ENCODE results near the gene PFN1. TPM values are rescaled to one million over a fixed set of nuclear protein-coding genes. Genes with fewer than 3 reads are reported as not detected.

The PFN1 gene
- total RNA-seq, 3 donors from 2014 or later (not counting 1 experiment from before 2014, with no cell fraction given), result 1,278 to 1,379 (median 1,308) TPM

DNA sequence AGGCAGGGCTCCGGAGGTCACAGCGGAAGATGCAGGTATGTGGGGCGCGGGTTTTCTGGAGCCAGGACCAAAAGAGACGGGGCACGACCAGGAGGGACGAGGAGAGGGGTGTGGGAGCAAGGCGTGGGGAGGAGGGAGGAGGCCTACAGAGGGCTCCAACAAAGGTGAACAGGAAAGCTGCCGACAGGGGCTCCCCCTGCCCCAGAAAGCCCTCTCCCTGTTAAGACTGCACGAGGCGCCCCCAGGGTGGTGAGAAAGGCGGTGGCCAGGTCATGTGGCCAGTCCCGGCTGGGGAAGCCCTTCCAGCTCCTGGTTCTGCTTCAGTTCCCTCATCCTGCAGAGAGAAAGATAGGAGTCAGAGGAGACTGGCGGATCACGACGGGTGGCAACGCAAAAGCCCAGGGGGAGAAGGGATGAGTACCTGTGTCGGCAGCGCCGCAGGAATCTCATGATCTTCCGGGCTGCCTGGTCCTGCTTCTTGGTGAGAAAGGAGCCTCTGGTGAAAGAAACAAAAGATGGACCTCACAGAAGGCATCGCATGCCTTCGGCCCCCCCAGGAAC, 20.2 kb upstream of the PFN1 start:
- no peaks in the 10 kb centered on the region for H3K27me3 Mint-ChIP-seq (ENCODE audit: low read depth in 2 of 2)
- peak overlapping the region; percentile 42 for H3K4me3 Mint-ChIP-seq

DNA sequence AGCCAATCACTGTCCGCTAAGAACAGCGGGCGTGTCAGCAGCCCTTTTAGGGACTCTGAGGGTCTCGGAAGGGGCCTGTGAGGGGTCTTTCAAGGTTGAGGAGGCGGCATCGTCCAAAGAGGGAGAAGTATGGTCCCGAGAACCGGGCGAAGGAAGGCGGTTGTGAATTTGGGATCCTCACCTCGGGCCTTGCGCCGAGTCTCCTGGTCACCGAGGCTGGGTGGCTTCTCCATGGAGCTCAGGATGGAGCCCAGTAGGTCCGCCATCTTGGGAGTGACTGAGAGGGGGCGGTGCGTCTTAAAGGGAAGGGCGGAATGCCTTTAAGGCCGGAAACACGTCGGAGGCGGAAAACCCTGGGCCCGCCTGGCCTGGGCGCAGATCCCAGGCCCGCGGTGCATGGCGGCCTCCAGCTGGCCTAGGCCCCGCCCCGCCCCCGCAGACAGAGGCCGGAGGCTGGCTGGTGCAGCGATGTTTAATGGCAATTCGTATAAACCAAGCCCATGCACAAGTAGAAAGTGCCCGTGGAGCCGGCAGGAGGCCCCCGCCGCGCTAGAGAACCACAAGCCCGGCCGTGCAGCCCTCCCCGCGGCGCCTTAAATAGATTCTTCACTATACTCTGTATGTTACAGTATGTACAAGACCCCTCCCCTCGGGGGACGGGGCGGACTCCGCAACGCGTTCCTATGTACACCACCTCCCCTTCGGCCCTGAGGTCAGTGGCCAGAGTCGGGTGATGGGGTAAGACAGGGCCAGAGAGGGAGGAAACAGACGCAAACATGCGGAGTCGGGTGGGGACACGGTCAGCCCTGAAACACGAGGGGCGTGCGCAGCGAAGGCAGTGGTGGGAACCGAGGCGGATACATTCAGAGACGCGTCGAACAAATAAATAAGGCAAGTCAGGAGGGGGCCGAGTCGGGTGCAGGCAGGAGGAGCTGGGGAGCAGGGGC, 19.5 kb upstream of the PFN1 start, which contains the start of gene SPAG7:
Gene SPAG7 (minus strand): TSS at position 279 of the 947 bp plus-strand sequence. CDS start 13 bp downstream, at position 266.
- no peaks in the 10 kb centered on the region for H3K36me3 Mint-ChIP-seq
- intact Hi-C loops (cut with micrococcal nuclease), result loop anchor here (1.0 to 2.0 kb wide), 3 partner anchors 20 to 65 kb away; partner anchors contain the start of genes CHRNE, PFN1, RNF167 and SLC25A11
- Histone ChIP-seq H3K4me3 (ENCODE audit: low read length) (peak within 1 kb of the TSS; percentile 89), H3K27ac (ENCODE audit: low read length) (peak within 1 kb of the TSS; percentile 86), H3K4me1 (ENCODE audit: control insufficient read depth, insufficient read depth, low read length) (peaks cover 32% of the 10 kb centered on the region), H3K9me3 (ENCODE audit: control insufficient read depth, insufficient read depth, low read length) (no peaks in the 10 kb centered on the region), H3K27me3 (ENCODE audit: control insufficient read depth, insufficient read depth, low read length) (no peaks in the 10 kb centered on the region), H3K36me3 (ENCODE audit: control insufficient read depth, insufficient read depth, low read length) (peaks cover 18% of the 10 kb centered on the region)
- ATAC-seq (peak; percentile 74 to 90 (median 75)), DNase-seq (peak; percentile 93 to 98)
- TF ChIP-seq, protein P1, sequence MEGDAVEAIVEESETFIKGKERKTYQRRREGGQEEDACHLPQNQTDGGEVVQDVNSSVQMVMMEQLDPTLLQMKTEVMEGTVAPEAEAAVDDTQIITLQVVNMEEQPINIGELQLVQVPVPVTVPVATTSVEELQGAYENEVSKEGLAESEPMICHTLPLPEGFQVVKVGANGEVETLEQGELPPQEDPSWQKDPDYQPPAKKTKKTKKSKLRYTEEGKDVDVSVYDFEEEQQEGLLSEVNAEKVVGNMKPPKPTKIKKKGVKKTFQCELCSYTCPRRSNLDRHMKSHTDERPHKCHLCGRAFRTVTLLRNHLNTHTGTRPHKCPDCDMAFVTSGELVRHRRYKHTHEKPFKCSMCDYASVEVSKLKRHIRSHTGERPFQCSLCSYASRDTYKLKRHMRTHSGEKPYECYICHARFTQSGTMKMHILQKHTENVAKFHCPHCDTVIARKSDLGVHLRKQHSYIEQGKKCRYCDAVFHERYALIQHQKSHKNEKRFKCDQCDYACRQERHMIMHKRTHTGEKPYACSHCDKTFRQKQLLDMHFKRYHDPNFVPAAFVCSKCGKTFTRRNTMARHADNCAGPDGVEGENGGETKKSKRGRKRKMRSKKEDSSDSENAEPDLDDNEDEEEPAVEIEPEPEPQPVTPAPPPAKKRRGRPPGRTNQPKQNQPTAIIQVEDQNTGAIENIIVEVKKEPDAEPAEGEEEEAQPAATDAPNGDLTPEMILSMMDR (IDR thresholded peaks at IDR 0.05), result no peak
- H3K4me1 Mint-ChIP-seq, result peaks cover 4 to 13% of the 10 kb centered on the region in 2 donors
- no peak within 1 kb of the TSS for H3K27ac Mint-ChIP-seq
- no peaks in the 10 kb centered on the region for H3K9me3 Mint-ChIP-seq
- no peaks in the 10 kb centered on the region for H3K27me3 Mint-ChIP-seq (ENCODE audit: low read depth in 2 of 2)
- peak within 1 kb of the TSS; percentile 42 for H3K4me3 Mint-ChIP-seq
- WGBS (ENCODE audit: insufficient coverage), result under 1% methylated on average over 65 of the region's 66 CpGs

More for the DNA sequence above, 20.2 kb upstream of the PFN1 start:
- TF ChIP-seq, protein P1 (IDR thresholded peaks at IDR 0.05), result no peak
- 56% methylated on average over 23 of the region's 23 CpGs for WGBS (ENCODE audit: insufficient coverage)
- DNase-seq, result no peak
- Histone ChIP-seq H3K4me1 (ENCODE audit: control insufficient read depth, insufficient read depth, low read length) (peaks cover 35% of the 10 kb centered on the region), H3K36me3 (ENCODE audit: control insufficient read depth, insufficient read depth, low read length) (peaks cover 24% of the 10 kb centered on the region), H3K27me3 (ENCODE audit: control insufficient read depth, insufficient read depth, low read length) (no peaks in the 10 kb centered on the region), H3K27ac (ENCODE audit: low read length) (peak overlapping the region; percentile 75), H3K4me3 (ENCODE audit: low read length) (peak overlapping the region; percentile 89), H3K9me3 (ENCODE audit: control insufficient read depth, insufficient read depth, low read length) (no peaks in the 10 kb centered on the region)
- H3K27ac Mint-ChIP-seq, result no peak overlapping the region
- intact Hi-C loops (cut with micrococcal nuclease), result no loop called here
- no peaks in the 10 kb centered on the region for H3K36me3 Mint-ChIP-seq
- peaks cover 4 to 13% of the 10 kb centered on the region in 2 donors for H3K4me1 Mint-ChIP-seq
- no peak for ATAC-seq
- H3K9me3 Mint-ChIP-seq, result no peaks in the 10 kb centered on the region

DNA sequence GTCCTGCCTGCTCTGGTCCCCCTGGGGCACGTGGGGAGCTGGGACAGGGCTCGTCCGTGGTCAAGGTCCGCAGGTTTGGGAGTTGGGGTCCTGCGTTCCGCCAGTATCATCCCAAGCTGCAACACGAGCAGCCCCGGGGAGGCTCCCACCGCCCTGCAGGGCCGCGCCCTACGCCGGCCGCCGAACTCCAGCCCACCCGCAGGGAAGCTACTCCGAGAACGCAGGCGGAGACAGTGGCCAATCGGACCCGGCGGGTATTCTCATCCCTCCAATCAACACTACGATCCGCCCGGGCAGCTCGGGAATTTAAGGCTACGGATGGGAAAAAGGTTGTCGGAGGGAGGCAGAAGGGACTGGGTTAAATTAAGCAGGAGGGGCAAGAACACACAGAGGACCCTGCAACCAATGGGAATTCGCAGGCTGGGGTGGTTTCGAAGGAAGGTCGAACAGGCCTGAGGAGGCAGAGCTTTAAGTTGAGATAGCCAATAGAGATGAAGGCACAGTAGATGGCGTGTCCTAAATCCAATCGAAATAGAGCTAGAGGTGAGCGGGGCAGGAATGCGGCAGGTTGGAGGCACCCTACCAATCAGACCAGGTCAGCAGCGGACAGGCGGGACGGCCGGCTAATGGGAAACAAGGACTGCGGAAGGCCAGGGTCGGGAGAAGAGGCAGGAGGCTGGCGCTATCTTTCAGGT, 18.7 kb upstream of the PFN1 start:
- Mint-ChIP-seq H3K36me3 (no peaks in the 10 kb centered on the region), H3K4me1 (peaks cover 4 to 13% of the 10 kb centered on the region in 2 donors), H3K27ac (no peak overlapping the region), H3K9me3 (no peaks in the 10 kb centered on the region), H3K4me3 (no peak overlapping the region), H3K27me3 (ENCODE audit: low read depth in 2 of 2) (no peaks in the 10 kb centered on the region)
- Histone ChIP-seq H3K27me3 (ENCODE audit: control insufficient read depth, insufficient read depth, low read length) (no peaks in the 10 kb centered on the region), H3K4me3 (ENCODE audit: low read length) (peak overlapping the region; percentile 89), H3K9me3 (ENCODE audit: control insufficient read depth, insufficient read depth, low read length) (no peaks in the 10 kb centered on the region), H3K27ac (ENCODE audit: low read length) (peak overlapping the region; percentile 86), H3K4me1 (ENCODE audit: control insufficient read depth, insufficient read depth, low read length) (peaks cover 32% of the 10 kb centered on the region), H3K36me3 (ENCODE audit: control insufficient read depth, insufficient read depth, low read length) (peaks cover 12% of the 10 kb centered on the region)
- DNase-seq, result peak; percentile 87 to 98
- peak; percentile 78 to 93 (median 86) for ATAC-seq
- intact Hi-C loops (cut with micrococcal nuclease), result loop anchor here (1.0 to 2.0 kb wide), 3 partner anchors 19 to 64 kb away; partner anchors contain the start of genes CHRNE, PFN1, RNF167 and SLC25A11
- TF ChIP-seq, protein P1 (IDR thresholded peaks at IDR 0.05), result no peak
- 0% methylated on average over 39 of the region's 42 CpGs for WGBS (ENCODE audit: insufficient coverage)
